Thyroid gland (tissue), 4 donors: Measurements from ENCODE around the gene MAPK8.

Experiments used
- POLR2A ChIP-seq, 2 donors: fragments of 450-650 bp; IDR thresholded peaks; one replicate each; pipeline ENCODE4 v1.6.1; 2017; ENCODE audit warnings: antibody characterized with exemption in 2 of 2, mild to moderate bottlenecking in 2 of 2, moderate library complexity in 1 of 2
- TF ChIP-seq, protein P1 (sequence below), 6 experiments: fragments of 200-600 bp in 3 of 6; fragments of 450-650 bp in 3 of 6; sonication (generic) in 3 of 6; IDR thresholded peaks; one replicate each; pipeline ENCODE4 v1.5.1; 2016 to 2019; ENCODE audit warnings: antibody characterized with exemption in 6 of 6, mild to moderate bottlenecking in 2 of 6, inconsistent platforms in 1 of 6, moderate library complexity in 1 of 6

DNA sequence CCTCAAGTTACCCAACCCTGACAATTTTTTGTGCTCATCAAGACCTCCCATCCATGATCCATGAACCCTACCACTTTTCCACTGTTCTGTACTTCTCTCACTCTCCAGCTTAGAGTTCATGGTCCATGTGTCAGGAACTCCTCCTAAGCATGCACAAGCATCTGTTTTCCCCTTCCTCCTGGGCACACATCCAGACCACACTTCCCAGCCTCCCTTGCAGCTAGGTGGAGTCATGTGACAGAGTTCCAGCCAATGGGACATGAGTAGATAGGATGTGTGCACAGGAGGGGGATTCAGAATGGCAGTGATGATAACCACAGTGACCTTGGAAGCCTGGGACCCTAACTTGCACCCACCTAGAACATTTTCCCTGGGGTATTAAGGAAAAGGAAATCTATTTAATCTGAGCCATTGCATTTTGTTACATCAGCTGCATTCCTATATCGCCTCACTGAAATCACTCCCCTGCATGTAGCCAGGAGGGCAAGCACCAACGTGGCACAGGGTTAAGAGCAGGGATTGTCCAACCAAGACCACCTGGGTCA lies 22.4 kb upstream of the MAPK8 start:
- TF ChIP-seq, protein P1, sequence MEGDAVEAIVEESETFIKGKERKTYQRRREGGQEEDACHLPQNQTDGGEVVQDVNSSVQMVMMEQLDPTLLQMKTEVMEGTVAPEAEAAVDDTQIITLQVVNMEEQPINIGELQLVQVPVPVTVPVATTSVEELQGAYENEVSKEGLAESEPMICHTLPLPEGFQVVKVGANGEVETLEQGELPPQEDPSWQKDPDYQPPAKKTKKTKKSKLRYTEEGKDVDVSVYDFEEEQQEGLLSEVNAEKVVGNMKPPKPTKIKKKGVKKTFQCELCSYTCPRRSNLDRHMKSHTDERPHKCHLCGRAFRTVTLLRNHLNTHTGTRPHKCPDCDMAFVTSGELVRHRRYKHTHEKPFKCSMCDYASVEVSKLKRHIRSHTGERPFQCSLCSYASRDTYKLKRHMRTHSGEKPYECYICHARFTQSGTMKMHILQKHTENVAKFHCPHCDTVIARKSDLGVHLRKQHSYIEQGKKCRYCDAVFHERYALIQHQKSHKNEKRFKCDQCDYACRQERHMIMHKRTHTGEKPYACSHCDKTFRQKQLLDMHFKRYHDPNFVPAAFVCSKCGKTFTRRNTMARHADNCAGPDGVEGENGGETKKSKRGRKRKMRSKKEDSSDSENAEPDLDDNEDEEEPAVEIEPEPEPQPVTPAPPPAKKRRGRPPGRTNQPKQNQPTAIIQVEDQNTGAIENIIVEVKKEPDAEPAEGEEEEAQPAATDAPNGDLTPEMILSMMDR (IDR thresholded peaks at IDR 0.05) = no peak
- no peak for TF ChIP-seq POLR2A (IDR thresholded peaks at IDR 0.05)
